ENCODE results near the gene DHFR.

DNA sequence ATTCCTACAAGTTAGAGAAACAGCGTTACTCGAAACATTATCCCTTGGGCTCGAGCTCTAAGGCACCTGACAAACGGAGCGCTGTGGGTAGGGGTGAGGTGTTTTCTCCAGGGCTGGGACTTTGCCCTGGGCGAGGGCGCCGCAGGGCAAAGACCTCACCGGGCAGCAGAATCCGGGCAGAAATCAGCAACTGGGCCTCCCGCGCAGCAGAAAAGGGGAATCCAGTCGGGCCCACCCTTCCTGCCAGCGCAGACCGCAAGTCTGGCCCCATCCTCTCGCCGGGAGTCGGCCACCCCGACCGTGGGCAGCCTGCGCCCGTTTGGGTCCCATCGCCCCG lies 761 bp downstream of the DHFR start:
- TF ChIP-seq, protein P1, sequence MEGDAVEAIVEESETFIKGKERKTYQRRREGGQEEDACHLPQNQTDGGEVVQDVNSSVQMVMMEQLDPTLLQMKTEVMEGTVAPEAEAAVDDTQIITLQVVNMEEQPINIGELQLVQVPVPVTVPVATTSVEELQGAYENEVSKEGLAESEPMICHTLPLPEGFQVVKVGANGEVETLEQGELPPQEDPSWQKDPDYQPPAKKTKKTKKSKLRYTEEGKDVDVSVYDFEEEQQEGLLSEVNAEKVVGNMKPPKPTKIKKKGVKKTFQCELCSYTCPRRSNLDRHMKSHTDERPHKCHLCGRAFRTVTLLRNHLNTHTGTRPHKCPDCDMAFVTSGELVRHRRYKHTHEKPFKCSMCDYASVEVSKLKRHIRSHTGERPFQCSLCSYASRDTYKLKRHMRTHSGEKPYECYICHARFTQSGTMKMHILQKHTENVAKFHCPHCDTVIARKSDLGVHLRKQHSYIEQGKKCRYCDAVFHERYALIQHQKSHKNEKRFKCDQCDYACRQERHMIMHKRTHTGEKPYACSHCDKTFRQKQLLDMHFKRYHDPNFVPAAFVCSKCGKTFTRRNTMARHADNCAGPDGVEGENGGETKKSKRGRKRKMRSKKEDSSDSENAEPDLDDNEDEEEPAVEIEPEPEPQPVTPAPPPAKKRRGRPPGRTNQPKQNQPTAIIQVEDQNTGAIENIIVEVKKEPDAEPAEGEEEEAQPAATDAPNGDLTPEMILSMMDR (conservative IDR thresholded peaks at IDR 0.05 in 1 of 2, IDR thresholded peaks at IDR 0.05 in 1 of 2; ENCODE audit: extremely low read depth in 1 of 2, insufficient read depth in 1 of 2, low read depth in 1 of 2, low read length in 2 of 2), result no peak
- TF ChIP-seq EZH2 (IDR thresholded peaks at IDR 0.05; ENCODE audit: borderline replicate concordance, low read length), result no peak
